ENCODE results near the gene PIGW. TPM values are rescaled to one million over a fixed set of nuclear protein-coding genes. Genes with fewer than 3 reads are reported as not detected.

The PIGW gene
- total and polyA plus RNA-seq, 9 of the 15 experiments (the other 6 are each of a cell fraction or from before 2014, with no cell fraction given), result 9.5 to 33.9 (median 21.2) TPM

DNA sequence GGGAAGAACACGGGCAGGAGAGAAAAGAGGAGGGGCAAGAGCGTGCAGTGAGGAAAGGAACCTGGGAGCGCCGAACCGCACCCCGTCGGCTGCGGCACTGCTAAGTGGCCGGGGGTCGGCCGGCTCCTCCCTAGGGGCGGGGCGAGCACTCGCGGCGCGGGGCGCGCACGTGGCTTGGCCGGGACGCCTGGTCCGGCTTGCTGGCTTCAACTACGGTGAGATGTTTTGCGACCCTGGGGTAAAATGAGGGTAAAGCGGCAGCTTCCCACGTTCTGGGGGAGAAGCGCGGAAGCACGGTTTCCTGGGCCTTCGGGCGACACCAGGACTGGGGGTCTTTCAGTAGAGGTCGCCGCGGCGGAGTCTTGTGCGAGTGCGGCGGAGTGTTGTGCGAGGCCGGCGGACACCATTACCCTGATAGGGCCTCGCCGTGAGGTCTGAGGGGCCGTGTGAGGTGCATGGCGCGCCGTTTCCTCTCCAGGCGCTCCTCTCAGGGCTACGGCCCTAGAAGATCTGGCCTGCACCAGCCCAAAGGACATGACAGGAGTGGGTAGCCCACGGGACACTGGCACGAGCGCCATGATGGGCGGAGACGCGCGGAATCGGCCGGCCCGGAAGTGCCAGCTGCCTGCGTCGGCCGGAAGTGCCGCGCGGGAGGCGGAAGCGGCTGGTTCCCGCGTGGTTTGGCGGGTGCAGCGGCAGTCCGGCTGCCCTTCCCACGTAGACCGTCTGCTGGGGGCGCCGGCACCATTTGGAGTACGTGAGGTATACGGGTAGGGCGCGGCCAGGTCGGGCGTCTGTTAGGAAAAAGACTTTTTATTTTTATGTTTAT, at the start of gene PIGW, which contains the start of gene MYO19 (continued):
- TF ChIP-seq, protein P1, sequence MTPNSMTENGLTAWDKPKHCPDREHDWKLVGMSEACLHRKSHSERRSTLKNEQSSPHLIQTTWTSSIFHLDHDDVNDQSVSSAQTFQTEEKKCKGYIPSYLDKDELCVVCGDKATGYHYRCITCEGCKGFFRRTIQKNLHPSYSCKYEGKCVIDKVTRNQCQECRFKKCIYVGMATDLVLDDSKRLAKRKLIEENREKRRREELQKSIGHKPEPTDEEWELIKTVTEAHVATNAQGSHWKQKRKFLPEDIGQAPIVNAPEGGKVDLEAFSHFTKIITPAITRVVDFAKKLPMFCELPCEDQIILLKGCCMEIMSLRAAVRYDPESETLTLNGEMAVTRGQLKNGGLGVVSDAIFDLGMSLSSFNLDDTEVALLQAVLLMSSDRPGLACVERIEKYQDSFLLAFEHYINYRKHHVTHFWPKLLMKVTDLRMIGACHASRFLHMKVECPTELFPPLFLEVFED (CRISPR knock-in tag; conservative IDR thresholded peaks at IDR 0.05), result 0 out of 2 replicates have a peak, but pooled peaks have one; percentile 9
- TF ChIP-seq KLF13 (tag; IDR thresholded peaks at IDR 0.05; ENCODE audit: borderline replicate concordance, low read depth) (peak; percentile 22; the same call in 1 of the 2 replicates), SAP30 (IDR thresholded peaks at IDR 0.05; ENCODE audit: borderline replicate concordance, insufficient read depth, low read depth, low read length, poor library complexity, severe bottlenecking) (peak; percentile 94), ZNF24 (IDR thresholded peaks at IDR 0.05) (no peak), HMG20B (CRISPR knock-in tag; IDR thresholded peaks at IDR 0.05) (no peak), NFYB (IDR thresholded peaks at IDR 0.05; ENCODE audit: extremely low read depth, insufficient read length) (no peak), SMARCE1 (IDR thresholded peaks at IDR 0.05) (no peak), CBFA2T3 (IDR thresholded peaks at IDR 0.05) (no peak), BDP1 (IDR thresholded peaks at IDR 0.05; ENCODE audit: insufficient read depth, insufficient read length) (no peak), MTA2 (IDR thresholded peaks at IDR 0.05; ENCODE audit: low read depth) (no peak), TEAD1 (CRISPR knock-in tag; IDR thresholded peaks at IDR 0.05) (peak in 1 of 2 experiments; percentile 44; a peak in 1 of 4 replicates), MCM2 (IDR thresholded peaks at IDR 0.05; ENCODE audit: low read depth) (no peak), THRAP3 (IDR thresholded peaks at IDR 0.05; ENCODE audit: borderline replicate concordance) (no peak), ZNF551 (CRISPR knock-in tag; IDR thresholded peaks at IDR 0.05) (no peak), BACH1 (tag; IDR thresholded peaks at IDR 0.05) (no peak), JUN (IDR thresholded peaks at IDR 0.05; ENCODE audit: borderline replicate concordance, low read depth, low read length) (peak; percentile 25; the same call in 1 of the 2 replicates), JUN (CRISPR knock-in tag; IDR thresholded peaks at IDR 0.05; ENCODE audit: borderline replicate concordance) (no peak), EWSR1 (IDR thresholded peaks at IDR 0.05; ENCODE audit: borderline replicate concordance, low read depth, partially characterized antibody) (no peak)
- TF ChIP-seq, protein P2, sequence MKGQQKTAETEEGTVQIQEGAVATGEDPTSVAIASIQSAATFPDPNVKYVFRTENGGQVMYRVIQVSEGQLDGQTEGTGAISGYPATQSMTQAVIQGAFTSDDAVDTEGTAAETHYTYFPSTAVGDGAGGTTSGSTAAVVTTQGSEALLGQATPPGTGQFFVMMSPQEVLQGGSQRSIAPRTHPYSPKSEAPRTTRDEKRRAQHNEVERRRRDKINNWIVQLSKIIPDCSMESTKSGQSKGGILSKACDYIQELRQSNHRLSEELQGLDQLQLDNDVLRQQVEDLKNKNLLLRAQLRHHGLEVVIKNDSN (CRISPR knock-in tag; IDR thresholded peaks at IDR 0.05), result peak; percentile 78
- TF ChIP-seq, protein P3, sequence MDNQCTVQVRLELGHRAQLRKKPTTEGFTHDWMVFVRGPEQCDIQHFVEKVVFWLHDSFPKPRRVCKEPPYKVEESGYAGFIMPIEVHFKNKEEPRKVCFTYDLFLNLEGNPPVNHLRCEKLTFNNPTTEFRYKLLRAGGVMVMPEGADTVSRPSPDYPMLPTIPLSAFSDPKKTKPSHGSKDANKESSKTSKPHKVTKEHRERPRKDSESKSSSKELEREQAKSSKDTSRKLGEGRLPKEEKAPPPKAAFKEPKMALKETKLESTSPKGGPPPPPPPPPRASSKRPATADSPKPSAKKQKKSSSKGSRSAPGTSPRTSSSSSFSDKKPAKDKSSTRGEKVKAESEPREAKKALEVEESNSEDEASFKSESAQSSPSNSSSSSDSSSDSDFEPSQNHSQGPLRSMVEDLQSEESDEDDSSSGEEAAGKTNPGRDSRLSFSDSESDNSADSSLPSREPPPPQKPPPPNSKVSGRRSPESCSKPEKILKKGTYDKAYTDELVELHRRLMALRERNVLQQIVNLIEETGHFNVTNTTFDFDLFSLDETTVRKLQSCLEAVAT (IDR thresholded peaks at IDR 0.05), result 0 out of 4 replicates have a peak, but pooled peaks of 1 of the 2 experiments have one; percentile 14
- TF ChIP-seq, protein P4, sequence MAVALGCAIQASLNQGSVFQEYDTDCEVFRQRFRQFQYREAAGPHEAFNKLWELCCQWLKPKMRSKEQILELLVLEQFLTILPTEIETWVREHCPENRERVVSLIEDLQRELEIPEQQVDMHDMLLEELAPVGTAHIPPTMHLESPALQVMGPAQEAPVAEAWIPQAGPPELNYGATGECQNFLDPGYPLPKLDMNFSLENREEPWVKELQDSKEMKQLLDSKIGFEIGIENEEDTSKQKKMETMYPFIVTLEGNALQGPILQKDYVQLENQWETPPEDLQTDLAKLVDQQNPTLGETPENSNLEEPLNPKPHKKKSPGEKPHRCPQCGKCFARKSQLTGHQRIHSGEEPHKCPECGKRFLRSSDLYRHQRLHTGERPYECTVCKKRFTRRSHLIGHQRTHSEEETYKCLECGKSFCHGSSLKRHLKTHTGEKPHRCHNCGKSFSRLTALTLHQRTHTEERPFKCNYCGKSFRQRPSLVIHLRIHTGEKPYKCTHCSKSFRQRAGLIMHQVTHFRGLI (CRISPR knock-in tag; IDR thresholded peaks at IDR 0.05), result no peak
